ENCODE measurements around the gene LST1. TPM values are rescaled to one million over a fixed set of nuclear protein-coding genes. Genes with fewer than 3 reads are reported as not detected.

Gene LST1
- total RNA-seq, 1 experiment from 2014 or later: not detected

GRCh38 chr6:31559958-31560696, 25.9 kb upstream of the LST1 start:
- DNase-seq (ENCODE audit: low spot score): no peak

- DNase-seq (ENCODE audit: low spot score): no peak
Measured at GRCh38 chr6:31560697-31561058, 25.4 kb upstream of the LST1 start.

GRCh38 chr6:31567531-31568370, 18.3 kb upstream of the LST1 start:
- no peak for DNase-seq (ENCODE audit: low spot score)

- no peak for DNase-seq (ENCODE audit: low spot score)
Measured at GRCh38 chr6:31568537-31568961, 17.5 kb upstream of the LST1 start.

GRCh38 chr6:31569861-31570536, 16.1 kb upstream of the LST1 start:
- no peak for DNase-seq (ENCODE audit: low spot score)

GRCh38 chr6:31572041-31572911, 13.8 kb upstream of the LST1 start, which contains the start of gene LTA:
Gene LTA, plus strand, starts transcription at chr6:31572289. Its CDS starts 454 bp downstream, at chr6:31572743.
- no peak for DNase-seq (ENCODE audit: low spot score)

GRCh38 chr6:31573239-31574105, 12.6 kb upstream of the LST1 start:
- no peak for DNase-seq (ENCODE audit: low spot score)

- no peak for DNase-seq (ENCODE audit: low spot score)
Measured at GRCh38 chr6:31574106-31575061, 11.7 kb upstream of the LST1 start.

- no peak for DNase-seq (ENCODE audit: low spot score)
Measured at GRCh38 chr6:31575335-31575901, 10.7 kb upstream of the LST1 start, which contains the start of gene TNF. Gene TNF, plus strand, starts transcription at chr6:31575565. Its CDS starts 177 bp downstream, at chr6:31575742.

GRCh38 chr6:31575952-31576685, 10.0 kb upstream of the LST1 start:
- no peak for DNase-seq (ENCODE audit: low spot score)

- DNase-seq (ENCODE audit: low spot score): no peak
Measured at GRCh38 chr6:31576897-31577578, 9.0 kb upstream of the LST1 start.

GRCh38 chr6:31577579-31577966, 8.5 kb upstream of the LST1 start:
- DNase-seq (ENCODE audit: low spot score): no peak

- DNase-seq (ENCODE audit: low spot score): no peak
Measured at GRCh38 chr6:31578184-31579118, 7.6 kb upstream of the LST1 start.

- no peak for DNase-seq (ENCODE audit: low spot score)
Measured at GRCh38 chr6:31579119-31579505, 7.0 kb upstream of the LST1 start.

GRCh38 chr6:31579546-31580437, 6.3 kb upstream of the LST1 start:
- no peak for DNase-seq (ENCODE audit: low spot score)

Data from HT-29 (cell line).